Chondrocyte (in vitro differentiated cells): ENCODE data around the gene PRKCH. TPM values are rescaled to one million over a fixed set of nuclear protein-coding genes. Genes with fewer than 3 reads are reported as not detected.

ENCODE experiments used
- DNase-seq: peaks from one replicate; pipeline ENCODE4 v3.0.0; 2021; ENCODE audit warnings: mixed read lengths, low spot score
- H3K27ac Mint-ChIP-seq: one replicate; pipeline ENCODE4 v1.8.0; 2021; ENCODE audit warnings: mild to moderate bottlenecking, moderate library complexity, mixed read lengths; ENCODE audit not compliant: unreplicated experiment
- H3K27me3 Mint-ChIP-seq: 2 replicates; pipeline ENCODE4 v1.8.0; 2021; ENCODE audit warnings: low read depth, mixed read lengths
- H3K36me3 Mint-ChIP-seq: 2 replicates; pipeline ENCODE4 v1.8.0; 2021; ENCODE audit warnings: low read depth, mixed read lengths
- H3K4me1 Mint-ChIP-seq: 2 replicates; pipeline ENCODE4 v1.8.0; 2021; ENCODE audit warnings: low read depth, mild to moderate bottlenecking, mixed read lengths
- H3K4me3 Mint-ChIP-seq: one replicate; pipeline ENCODE4 v1.8.0; 2021; ENCODE audit warnings: mild to moderate bottlenecking, moderate library complexity, mixed read lengths; ENCODE audit not compliant: unreplicated experiment
- H3K9me3 Mint-ChIP-seq: 2 replicates; pipeline ENCODE4 v1.8.0; 2021; ENCODE audit warnings: low read depth, mixed read lengths
- CTCF ChIP-seq: fragments of 200-600 bp; sonication (generic); IDR thresholded peaks from 2 replicates; pipeline ENCODE4 v1.5.0; 2021; ENCODE audit warnings: antibody characterized with exemption, mild to moderate bottlenecking, moderate library complexity
- total RNA-seq: library from RNA; stranded (reverse); gene quantifications from 3 replicates; pipeline ENCODE4 v1.2.1, GENCODE V29; 2021

Gene PRKCH
- total RNA-seq, 1 donor from 2014 or later = 9.7 TPM

- Mint-ChIP-seq H3K27ac (no peak overlapping the region), H3K9me3 (peaks cover 23% of the 10 kb centered on the region), H3K36me3 (peaks cover 17% of the 10 kb centered on the region), H3K27me3 (no peaks in the 10 kb centered on the region), H3K4me3 (no peak overlapping the region), H3K4me1 (no peaks in the 10 kb centered on the region)
- no peak for DNase-seq
- TF ChIP-seq CTCF = no peak
Observed at GRCh38 chr14:61375218-61375617, 53.8 kb downstream of the PRKCH start.

GRCh38 chr14:61376314-61376713, 54.9 kb downstream of the PRKCH start:
- Mint-ChIP-seq H3K4me3 (no peak overlapping the region), H3K9me3 (peaks cover 23% of the 10 kb centered on the region), H3K4me1 (no peaks in the 10 kb centered on the region), H3K27ac (no peak overlapping the region), H3K27me3 (no peaks in the 10 kb centered on the region), H3K36me3 (peaks cover 17% of the 10 kb centered on the region)
- DNase-seq = no peak
- no peak for TF ChIP-seq CTCF

GRCh38 chr14:61377749-61378148, 56.4 kb downstream of the PRKCH start:
- TF ChIP-seq CTCF = no peak
- Mint-ChIP-seq H3K27ac (no peak overlapping the region), H3K27me3 (no peaks in the 10 kb centered on the region)

GRCh38 chr14:61379639-61380184, 58.3 kb downstream of the PRKCH start:
- no peak for TF ChIP-seq CTCF
- no peak for DNase-seq
- H3K27ac Mint-ChIP-seq = no peak overlapping the region
- H3K4me3 Mint-ChIP-seq = no peak overlapping the region
- H3K9me3 Mint-ChIP-seq = peaks cover 15% of the 10 kb centered on the region
- no peaks in the 10 kb centered on the region for H3K4me1 Mint-ChIP-seq
- H3K36me3 Mint-ChIP-seq = peaks cover 12% of the 10 kb centered on the region
- H3K27me3 Mint-ChIP-seq = no peaks in the 10 kb centered on the region

More at GRCh38 chr14:61377749-61378148, 56.4 kb downstream of the PRKCH start:
- peaks cover 15% of the 10 kb centered on the region for H3K36me3 Mint-ChIP-seq
- peaks cover 23% of the 10 kb centered on the region for H3K9me3 Mint-ChIP-seq
- no peaks in the 10 kb centered on the region for H3K4me1 Mint-ChIP-seq
- H3K4me3 Mint-ChIP-seq = no peak overlapping the region
- DNase-seq = no peak

GRCh38 chr14:61380984-61381383, 59.6 kb downstream of the PRKCH start:
- no peaks in the 10 kb centered on the region for H3K27me3 Mint-ChIP-seq
- H3K36me3 Mint-ChIP-seq = peaks cover 7% of the 10 kb centered on the region
- peaks cover 7% of the 10 kb centered on the region for H3K9me3 Mint-ChIP-seq
- H3K27ac Mint-ChIP-seq = no peak overlapping the region
- TF ChIP-seq CTCF = no peak
- H3K4me3 Mint-ChIP-seq = no peak overlapping the region
- no peaks in the 10 kb centered on the region for H3K4me1 Mint-ChIP-seq
- DNase-seq = no peak
